HepG2 (cell line): ENCODE results near the gene CCL1. TPM values are rescaled to one million over a fixed set of nuclear protein-coding genes. Genes with fewer than 3 reads are reported as not detected.

Experiments used
- ATAC-seq: fragments of 200-7000 bp; cut with Tn5 transposase; 3 replicates; pipeline ENCODE4 v1.9.1; 2020; ENCODE audit warnings: mild to moderate bottlenecking, moderate library complexity
- BruUV-seq: library from RNA; stranded (reverse); fragments of 400-500 nt; replicated peaks from 2 replicates; lab custom pipeline; 2021; lab: Mats Ljungman, UMichigan
- CTCF ChIA-PET: fragments of 300-600 bp; formaldehyde crosslinking; extraction: SDS; loops from one replicate; lab custom pipeline; 2021; ENCODE audit warnings: low total read pairs, inconsistent platforms, low intra/inter-chr PET ratio; lab: Yijun Ruan, JAX
- POLR2A ChIA-PET: fragments of 350-600 bp; sonication (Branson Sonifier 250); formaldehyde crosslinking; loops from one replicate; lab custom pipeline; 2020; ENCODE audit warnings: antibody characterized with exemption, inconsistent platforms; lab: Yijun Ruan, JAX
- DNase-seq: peaks from one replicate; pipeline ENCODE4 v3.0.0-alpha.2; 2015; ENCODE audit warnings: low spot score
- FAIRE-seq: peaks from 3 replicates; lab custom pipeline; 2011; peaks lifted over from hg19 to GRCh38; lab: Jason Lieb, UNC
- H2AFZ ChIP-seq: one replicate; pipeline ENCODE4 v1.6.1; 2011; ENCODE audit warnings: low read length, inconsistent platforms
- H3K27ac ChIP-seq: fragments of 300-600 bp; 3 replicates; pipeline ENCODE4 v1.8.0; 2011; ENCODE audit warnings: mixed run types, mild to moderate bottlenecking, mixed read lengths, low read length, inconsistent platforms; ENCODE audit not compliant: insufficient read depth; ENCODE audit errors: extremely low read length
- H3K27me3 ChIP-seq, 2 experiments: fragments of 200-600 bp in 1 of 2; 2 replicates in 1 of 2; 3 replicates in 1 of 2; pipeline versions ENCODE4 v1.6.0 to v1.8.0; 2011; ENCODE audit warnings: low read length in 2 of 2, mild to moderate bottlenecking in 2 of 2, moderate library complexity in 2 of 2, inconsistent platforms in 1 of 2; ENCODE audit not compliant: insufficient read depth in 2 of 2, control insufficient read depth in 1 of 2
- H3K36me3 ChIP-seq, 2 experiments: fragments of 200-600 bp in 1 of 2; replicated peaks in 1 of 2; 2 replicates in 1 of 2; 3 replicates in 1 of 2; pipeline versions ENCODE4 v1.5.1 to v1.8.0; 2011; ENCODE audit warnings: low read length in 2 of 2, inconsistent platforms in 1 of 2; ENCODE audit not compliant: insufficient read depth in 2 of 2, control insufficient read depth in 1 of 2
- H3K4me1 ChIP-seq: 2 replicates; pipeline ENCODE4 v1.5.1; 2012; ENCODE audit warnings: low read length, inconsistent platforms; ENCODE audit not compliant: insufficient read depth
- H3K4me2 ChIP-seq: 2 replicates; pipeline ENCODE4 v1.6.0; 2011; ENCODE audit warnings: low read depth, low read length, inconsistent platforms
- H3K4me3 ChIP-seq, 3 experiments: fragments of 200-600 bp in 1 of 3; sonication (generic), shearing (Covaris generic) in 1 of 3; replicated peaks in 1 of 3; 2 replicates each; pipeline ENCODE4 v1.5.1; 2011 to 2016; ENCODE audit warnings: low read length in 3 of 3, inconsistent platforms in 2 of 3, low read depth in 2 of 3, mild to moderate bottlenecking in 2 of 3, control low read depth in 1 of 3, mixed read lengths in 1 of 3; ENCODE audit not compliant: insufficient read depth in 1 of 3
- H3K79me2 ChIP-seq: one replicate; pipeline ENCODE4 v1.6.1; 2011; ENCODE audit warnings: low read length, inconsistent platforms; ENCODE audit not compliant: insufficient read depth
- H3K9ac ChIP-seq: 2 replicates; pipeline ENCODE4 v1.6.0; 2011; ENCODE audit warnings: mild to moderate bottlenecking, low read depth, low read length, inconsistent platforms; ENCODE audit not compliant: insufficient read depth
- H3K9me3 ChIP-seq: 2 replicates; pipeline ENCODE4 v1.5.1; 2012; ENCODE audit warnings: mild to moderate bottlenecking, low read length
- H4K20me1 ChIP-seq: 2 replicates; pipeline ENCODE4 v1.6.0; 2011; ENCODE audit warnings: inconsistent platforms, mild to moderate bottlenecking, low read length, moderate library complexity; ENCODE audit not compliant: insufficient read depth
- BRCA1 ChIP-seq: sonication (generic); formaldehyde crosslinking; IDR thresholded peaks from 2 replicates; pipeline ENCODE4 v1.4.0; 2020; ENCODE audit warnings: missing genetic modification reagents
- CENPX ChIP-seq: sonication (generic); formaldehyde crosslinking; IDR thresholded peaks from 2 replicates; pipeline ENCODE4 v1.9.0; 2021; ENCODE audit warnings: mild to moderate bottlenecking, missing genetic modification reagents, moderate library complexity
- CREBL2 ChIP-seq: sonication (generic); formaldehyde crosslinking; IDR thresholded peaks from 2 replicates; pipeline ENCODE4 v1.8.1; 2023; ENCODE audit warnings: missing genetic modification reagents, mild to moderate bottlenecking, borderline replicate concordance
- GFI1 ChIP-seq: sonication (generic); formaldehyde crosslinking; IDR thresholded peaks from 2 replicates; pipeline ENCODE4 v1.5.0; 2020; ENCODE audit warnings: missing genetic modification reagents, mild to moderate bottlenecking, borderline replicate concordance
- HES4 ChIP-seq: sonication (generic); formaldehyde crosslinking; IDR thresholded peaks from 2 replicates; pipeline ENCODE4 v1.9.0; 2021; ENCODE audit warnings: mild to moderate bottlenecking, missing genetic modification reagents, borderline replicate concordance
- IKZF4 ChIP-seq: sonication (generic); formaldehyde crosslinking; IDR thresholded peaks from 2 replicates; pipeline ENCODE4 v1.5.1; 2020; ENCODE audit warnings: borderline replicate concordance, mild to moderate bottlenecking, low read depth, missing genetic modification reagents; ENCODE audit errors: not compliant biosample characterization
- MAF1 ChIP-seq: sonication (generic); formaldehyde crosslinking; IDR thresholded peaks from 2 replicates; pipeline ENCODE4 v1.5.0; 2020; ENCODE audit warnings: missing genetic modification reagents, borderline replicate concordance
- MBD4 ChIP-seq: IDR thresholded peaks from 2 replicates; pipeline ENCODE4 v1.6.1; 2012; ENCODE audit warnings: low read length, inconsistent platforms, borderline replicate concordance
- MEF2D ChIP-seq: sonication (generic); formaldehyde crosslinking; IDR thresholded peaks from 2 replicates; pipeline ENCODE4 v1.5.1; 2020; ENCODE audit warnings: mild to moderate bottlenecking, missing genetic modification reagents
- NFKBIZ ChIP-seq: IDR thresholded peaks from 2 replicates; pipeline ENCODE4 v1.6.1; 2018; ENCODE audit warnings: missing genetic modification reagents, missing compliant biosample characterization
- RFX1 ChIP-seq: fragments of 450-650 bp; IDR thresholded peaks from 2 replicates; pipeline ENCODE4 v1.6.1; 2017
- UBTF ChIP-seq: sonication (generic); formaldehyde crosslinking; IDR thresholded peaks from 2 replicates; pipeline ENCODE4 v1.4.0; 2020; ENCODE audit warnings: mild to moderate bottlenecking, missing genetic modification reagents
- ZBTB34 ChIP-seq: sonication (generic); formaldehyde crosslinking; IDR thresholded peaks from 2 replicates; pipeline ENCODE4 v1.8.0; 2022; ENCODE audit warnings: mild to moderate bottlenecking, missing genetic modification reagents
- ZFP62 ChIP-seq: sonication (generic); formaldehyde crosslinking; IDR thresholded peaks from 2 replicates; pipeline ENCODE4 v1.4.0; 2020; ENCODE audit warnings: missing genetic modification reagents
- ZNF354B ChIP-seq: sonication (generic); formaldehyde crosslinking; IDR thresholded peaks from 2 replicates; pipeline ENCODE4 v1.8.0; 2022; ENCODE audit warnings: mild to moderate bottlenecking, missing genetic modification reagents
- ZNF761 ChIP-seq: sonication (generic); formaldehyde crosslinking; conservative IDR thresholded peaks from 2 replicates; pipeline ENCODE4 v1.4.0; 2020; ENCODE audit warnings: mild to moderate bottlenecking, missing genetic modification reagents
- WGBS: methylation state at CpG from one replicate; pipeline ENCODE4 v1.1.6; 2017; ENCODE audit warnings: low lambda C conversion rate; 5-methylcytosine and 5-hydroxymethylcytosine counted together
- in situ Hi-C: cut with HindIII; loops from 2 replicates; pipeline ENCODE4 v1.10.0; 2017; ENCODE audit warnings: low pct_unique_long_range_greater_than_20kb; ENCODE audit not compliant: extremely low pct_ligation_motif_present
- intact Hi-C: fragments of 100-400 bp; cut with micrococcal nuclease; formaldehyde crosslinking; loops from one replicate; pipeline ENCODE4 v1.10.0; 2022; ENCODE audit not compliant: unreplicated experiment
- polyA plus RNA-seq, 8 experiments: library from polyadenylated mRNA; depleted of rRNA in 3 of 8; stranded (reverse) in 7 of 8; unstranded in 1 of 8; fragments of >200 nt; fragmentation: Illumina TruSeq in 4 of 8; extraction: Trizol in 4 of 8; gene quantifications; 2 replicates each; pipeline versions ENCODE4 v1.2.1 to v1.2.3, GENCODE V29; 2011 to 2016; ENCODE audit warnings: low read depth in 4 of 8, missing spikeins in 1 of 8, mixed read lengths in 1 of 8; ENCODE audit not compliant: insufficient read depth in 1 of 8
- total RNA-seq, 5 experiments: library from RNA; depleted of rRNA; stranded (reverse); fragments of >200 nt; fragmentation: Illumina TruSeq; extraction: Trizol; gene quantifications; 2 replicates each; pipeline ENCODE4 v1.2.3, GENCODE V29; 2016; ENCODE audit warnings: low read depth in 1 of 5

Gene CCL1
- total and polyA plus RNA-seq, 2 of the 13 experiments (the other 11 are each of a cell fraction or from before 2014, with no cell fraction given), result not detected

GRCh38 chr17:34406226-34406625 is 43.2 kb upstream of the CCL1 start:
- Histone ChIP-seq H3K79me2 (no peaks in the 10 kb centered on the region), H3K4me2 (no peak overlapping the region), H3K4me1 (no peaks in the 10 kb centered on the region), H3K9me3 (no peaks in the 10 kb centered on the region), H4K20me1 (no peaks in the 10 kb centered on the region), H3K4me3 (no peak overlapping the region), H2AFZ (no peak overlapping the region), H3K27ac (no peak overlapping the region), H3K9ac (no peak overlapping the region), H3K36me3 (no peaks in the 10 kb centered on the region), H3K27me3 (no peaks in the 10 kb centered on the region)
- ChIA-PET CTCF (no interaction called here), POLR2A (no interaction called here)
- FAIRE-seq (no peak), ATAC-seq (no peak), DNase-seq (no peak)
- 19% methylated on average over 6 of the region's 6 CpGs for WGBS
- in situ Hi-C loops, result loop anchor here (25.0 kb wide), 1 partner anchor 1131 kb away; the partner anchor contains the start of gene SLFN12L
- no TSS peak for BruUV-seq
- TF ChIP-seq GFI1, result no peak
- TF ChIP-seq MEF2D (CRISPR knock-in tag), result no peak
- no peak for TF ChIP-seq CENPX (CRISPR knock-in tag)
- no peak for TF ChIP-seq HES4
- TF ChIP-seq NFKBIZ (CRISPR knock-in tag), result no peak
- no peak for TF ChIP-seq MAF1 (CRISPR knock-in tag)
- TF ChIP-seq ZNF354B, result no peak
- no peak for TF ChIP-seq CREBL2
- no peak for TF ChIP-seq MBD4
- intact Hi-C loops, result no loop called here

GRCh38 chr17:34403006-34403405 is 40.0 kb upstream of the CCL1 start:
- no peaks in the 10 kb centered on the region for H3K79me2 ChIP-seq
- intact Hi-C loops (no loop called here), in situ Hi-C loops (loop anchor here (25.0 kb wide), 1 partner anchor 1134 kb away; the partner anchor contains the start of gene SLFN12L)
- no peaks in the 10 kb centered on the region for H3K9me3 ChIP-seq
- 40% methylated on average over 4 of the region's 4 CpGs for WGBS
- BruUV-seq, result no TSS peak
- no peak overlapping the region for H3K4me2 ChIP-seq
- H3K4me3 ChIP-seq, result no peak overlapping the region
- no peaks in the 10 kb centered on the region for H4K20me1 ChIP-seq
- H3K27ac ChIP-seq, result no peak overlapping the region
- FAIRE-seq, result no peak
- H2AFZ ChIP-seq, result no peak overlapping the region
- no peak for ATAC-seq
- no peak overlapping the region for H3K9ac ChIP-seq
- H3K36me3 ChIP-seq, result no peaks in the 10 kb centered on the region
- H3K27me3 ChIP-seq, result no peaks in the 10 kb centered on the region
- H3K4me1 ChIP-seq, result no peaks in the 10 kb centered on the region
- POLR2A ChIA-PET, result no interaction called here
- CTCF ChIA-PET, result no interaction called here
- no peak for DNase-seq
- TF ChIP-seq ZFP62 (CRISPR knock-in tag) (no peak), RFX1 (no peak), IKZF4 (CRISPR knock-in tag) (no peak), ZBTB34 (CRISPR knock-in tag) (no peak), UBTF (no peak), BRCA1 (CRISPR knock-in tag) (no peak), ZNF761 (CRISPR knock-in tag) (no peak)
